Activated CD8-positive, alpha-beta memory T cell treated with anti-CD3 and anti-CD28 coated beads, Interleukin-2, amount 50 U/mL, for 48 hours (primary cell): ENCODE results near the gene TMEM88.
A peak's percentile ranks its signal among the peaks of the same experiment; 100 is the strongest.

ENCODE experiments used
- DNase-seq: peaks from one replicate; pipeline ENCODE4 v3.0.0-alpha.2; 2020

TMEM88 gene

DNA sequence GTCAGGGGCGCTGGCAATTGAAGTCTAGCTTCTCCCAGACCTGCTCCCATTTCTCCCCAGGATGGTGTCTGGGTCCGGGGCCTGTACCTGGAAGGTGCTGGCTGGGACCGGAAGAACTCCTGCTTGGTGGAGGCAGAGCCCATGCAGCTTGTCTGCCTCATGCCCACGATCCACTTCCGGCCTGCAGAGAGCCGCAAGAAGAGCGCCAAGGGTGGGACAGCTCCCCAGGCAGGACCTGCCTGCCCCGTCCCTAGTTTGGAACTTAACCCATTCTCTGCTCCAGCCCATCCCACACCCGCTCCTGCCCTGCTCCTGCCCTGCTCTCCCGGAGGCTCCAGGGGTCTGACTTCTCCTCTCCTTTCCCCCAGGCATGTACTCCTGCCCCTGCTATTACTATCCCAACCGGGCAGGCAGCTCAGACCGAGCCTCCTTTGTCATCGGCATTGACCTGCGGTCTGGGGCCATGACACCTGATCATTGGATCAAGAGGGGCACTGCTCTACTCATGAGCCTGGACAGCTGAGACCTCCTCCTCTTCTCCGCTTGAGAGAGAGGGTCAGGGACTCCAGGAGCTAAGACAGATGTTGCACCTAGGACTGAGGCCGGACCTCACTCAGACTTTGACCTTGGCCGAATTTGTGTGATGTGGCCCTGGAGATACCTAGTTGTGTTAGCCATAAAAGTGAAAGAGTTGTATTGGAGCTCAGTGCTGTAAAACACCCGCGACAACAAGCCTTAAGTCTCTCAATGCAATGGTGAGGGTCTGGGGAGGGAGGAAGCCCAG is 21.7 kb upstream of the TMEM88 start:
- no peak for DNase-seq

DNA sequence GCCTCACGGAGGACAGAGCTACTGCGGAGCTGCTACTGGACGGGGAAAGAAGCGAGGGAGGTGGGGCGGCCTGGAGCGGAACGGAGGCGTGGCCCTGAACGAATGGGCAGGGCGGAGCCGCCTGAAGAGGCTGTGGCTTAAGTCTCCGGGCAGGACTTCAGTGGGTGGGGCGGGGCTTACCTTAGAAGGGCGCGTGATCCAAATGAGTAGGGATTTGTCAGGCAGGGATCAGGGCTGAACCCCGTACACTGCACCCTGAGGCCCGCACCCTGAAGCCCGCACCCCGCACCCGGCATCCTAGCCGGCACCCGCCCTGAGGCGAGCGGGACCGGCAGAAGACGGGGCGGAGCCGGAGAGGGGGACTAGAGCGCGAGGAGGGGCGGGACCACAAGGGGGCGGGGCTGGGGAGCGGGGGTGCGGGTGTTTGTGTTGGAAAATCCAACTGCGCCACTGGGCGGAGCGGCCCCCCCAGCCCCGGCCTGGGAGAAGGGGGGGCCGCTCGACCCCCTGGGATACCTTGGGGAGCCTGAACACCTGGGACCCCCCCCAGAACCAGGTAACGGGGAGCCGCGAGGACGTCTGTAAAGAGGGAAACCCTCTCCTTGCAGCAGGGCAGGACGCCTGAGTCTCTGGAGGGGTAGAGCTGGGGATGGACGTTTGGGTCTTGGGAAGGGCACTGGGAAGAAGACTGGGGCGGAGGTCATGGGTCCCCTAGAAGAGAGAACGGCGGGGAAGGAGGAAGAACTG is 20.9 kb upstream of the TMEM88 start, which contains the start of gene KDM6B:
Gene KDM6B (plus strand): TSS at position 423 of the 747 bp plus-strand sequence. CDS start 11,338 bp downstream, outside the sequence.
- peak; percentile 88 for DNase-seq

DNA sequence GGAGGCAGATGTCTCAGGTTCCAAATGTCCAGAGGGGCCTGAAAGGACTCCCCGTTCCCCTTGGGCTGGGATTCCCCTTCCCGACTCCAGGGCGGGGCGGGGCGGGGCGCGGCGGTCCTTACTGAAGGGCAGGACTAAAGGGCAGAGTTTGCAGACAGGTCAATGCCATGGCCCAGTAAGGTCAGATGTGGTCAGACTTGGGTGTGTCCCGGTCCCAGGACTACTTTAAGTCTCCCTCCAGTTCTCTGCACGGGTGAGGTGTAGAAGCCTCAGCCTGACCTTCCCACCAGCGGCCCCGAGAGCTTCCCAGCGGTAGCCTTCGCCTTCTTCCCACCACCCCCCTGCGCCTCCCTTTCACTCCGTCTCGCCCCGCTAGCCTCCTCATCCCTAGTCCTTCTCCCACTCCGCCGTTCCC is 20.3 kb upstream of the TMEM88 start:
- DNase-seq, result no peak

DNA sequence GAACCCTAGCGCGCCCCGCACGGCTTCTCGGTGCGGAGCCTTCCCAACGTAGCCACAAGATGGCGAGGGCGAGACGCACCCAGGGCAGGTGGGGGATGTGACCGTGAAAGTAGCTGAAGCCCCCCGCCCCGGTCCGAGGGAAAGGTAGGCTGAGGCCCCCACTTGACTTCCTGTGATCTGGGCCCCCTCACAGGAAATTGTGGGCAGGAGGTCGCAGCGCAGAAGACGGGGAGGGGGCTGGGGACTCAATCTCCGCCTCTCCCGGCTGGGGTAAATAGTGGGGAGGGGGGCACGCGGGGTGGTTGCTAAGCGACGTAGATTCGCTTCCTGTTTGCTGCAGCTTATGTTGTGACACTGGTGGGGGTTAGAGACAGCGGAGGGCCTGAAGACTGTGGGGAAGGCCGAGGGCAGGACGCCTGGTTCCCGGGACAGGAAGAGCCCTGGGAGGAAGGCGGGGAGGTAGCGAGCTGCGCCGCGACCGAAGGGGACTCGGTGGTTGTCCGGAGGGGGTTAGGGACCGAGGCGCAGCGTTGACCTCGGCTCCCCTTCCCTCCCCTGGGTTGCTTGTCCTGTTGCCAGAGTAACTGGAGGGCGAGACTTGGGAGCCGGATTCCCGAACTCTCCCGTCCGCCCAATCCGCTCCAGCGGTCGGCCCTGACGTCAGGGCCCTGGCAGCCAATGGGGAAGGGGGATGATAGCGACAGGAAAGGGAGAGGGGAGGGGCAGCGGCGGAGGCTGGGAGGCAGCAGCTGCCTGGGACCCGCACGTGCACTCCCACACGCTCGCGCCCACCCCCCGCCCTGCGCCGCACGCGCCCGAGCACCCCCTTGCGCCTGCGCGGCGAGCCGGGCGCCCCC is 19.7 kb upstream of the TMEM88 start:
- DNase-seq, result peak; percentile 92

DNA sequence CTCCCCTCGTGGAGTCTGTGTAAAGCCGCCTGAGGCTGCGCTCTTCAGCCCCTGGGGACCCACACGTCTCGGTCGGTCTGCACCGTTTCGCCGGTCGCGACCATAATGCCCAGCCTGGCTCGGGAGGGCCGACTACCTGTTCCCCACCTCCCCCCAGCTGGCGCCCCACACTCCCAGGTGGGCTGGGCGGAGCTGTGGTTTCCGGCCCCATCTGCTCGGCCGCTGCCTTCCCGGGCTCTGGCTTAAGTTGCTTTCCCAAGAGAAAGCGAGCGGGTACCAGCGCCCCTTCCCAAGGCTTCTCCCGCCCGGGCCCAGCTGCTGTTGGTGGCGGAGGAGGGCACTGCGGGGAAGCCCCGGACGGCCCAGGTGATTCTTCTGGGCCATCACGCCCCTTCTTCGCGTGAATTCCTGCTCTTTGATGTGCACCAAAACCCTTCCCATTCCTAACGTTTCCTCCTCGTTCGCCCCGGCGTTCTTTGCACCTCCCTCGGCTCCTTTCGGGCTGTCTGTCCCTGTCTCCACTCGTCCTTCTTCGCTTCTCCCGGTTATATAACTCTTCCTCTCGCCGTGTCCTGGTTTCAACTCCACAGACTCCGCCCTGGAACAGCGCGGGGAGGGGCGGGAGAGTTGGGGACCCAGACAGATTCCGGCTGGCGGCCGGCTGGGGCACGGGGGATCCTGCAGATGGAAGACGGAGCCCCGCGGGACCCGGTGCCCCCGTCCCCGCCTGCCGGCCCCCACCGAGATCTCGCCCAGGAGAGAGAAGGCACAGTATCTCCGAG is 18.9 kb upstream of the TMEM88 start:
- DNase-seq, result no peak

DNA sequence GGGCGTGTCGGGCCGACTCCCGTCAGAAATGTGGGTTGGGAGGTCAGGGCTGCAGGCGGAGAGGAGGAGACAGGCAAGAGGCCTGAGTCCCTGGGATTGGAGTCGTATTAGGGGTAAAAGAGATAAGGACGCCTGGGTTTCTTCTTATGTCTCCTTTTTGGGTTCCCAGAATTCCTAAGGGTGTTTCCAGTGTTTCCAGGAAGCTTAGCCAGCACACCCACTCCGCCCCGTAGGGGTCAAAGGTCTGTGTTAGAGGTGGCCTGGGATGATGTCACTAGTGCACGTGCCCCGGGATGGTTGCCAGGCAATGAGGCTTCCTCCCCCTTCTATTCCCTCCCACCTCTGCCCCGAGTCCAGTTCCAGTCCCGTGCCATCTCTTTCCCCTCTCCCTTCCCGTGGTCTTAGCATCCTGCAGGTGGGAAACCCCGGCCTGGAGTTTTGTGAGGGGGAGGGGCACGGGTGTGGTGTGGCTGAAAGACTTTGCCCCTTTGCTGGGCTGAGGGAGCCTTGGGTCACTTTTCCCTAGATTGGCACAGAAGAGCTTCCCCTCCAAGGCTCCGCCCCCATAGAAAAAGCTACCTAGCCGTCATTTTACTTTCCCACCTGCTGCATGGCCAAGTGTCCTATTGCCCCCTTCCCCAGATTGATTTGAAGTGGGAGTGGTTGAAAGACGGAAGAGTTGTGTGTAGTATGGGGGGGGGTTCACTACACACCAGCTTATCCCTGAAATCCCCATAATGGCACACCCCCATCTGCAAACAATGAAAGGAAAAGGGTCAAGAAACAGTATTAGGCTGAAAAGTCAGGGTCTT is 18.1 kb upstream of the TMEM88 start:
- peak; percentile 80 for DNase-seq

DNA sequence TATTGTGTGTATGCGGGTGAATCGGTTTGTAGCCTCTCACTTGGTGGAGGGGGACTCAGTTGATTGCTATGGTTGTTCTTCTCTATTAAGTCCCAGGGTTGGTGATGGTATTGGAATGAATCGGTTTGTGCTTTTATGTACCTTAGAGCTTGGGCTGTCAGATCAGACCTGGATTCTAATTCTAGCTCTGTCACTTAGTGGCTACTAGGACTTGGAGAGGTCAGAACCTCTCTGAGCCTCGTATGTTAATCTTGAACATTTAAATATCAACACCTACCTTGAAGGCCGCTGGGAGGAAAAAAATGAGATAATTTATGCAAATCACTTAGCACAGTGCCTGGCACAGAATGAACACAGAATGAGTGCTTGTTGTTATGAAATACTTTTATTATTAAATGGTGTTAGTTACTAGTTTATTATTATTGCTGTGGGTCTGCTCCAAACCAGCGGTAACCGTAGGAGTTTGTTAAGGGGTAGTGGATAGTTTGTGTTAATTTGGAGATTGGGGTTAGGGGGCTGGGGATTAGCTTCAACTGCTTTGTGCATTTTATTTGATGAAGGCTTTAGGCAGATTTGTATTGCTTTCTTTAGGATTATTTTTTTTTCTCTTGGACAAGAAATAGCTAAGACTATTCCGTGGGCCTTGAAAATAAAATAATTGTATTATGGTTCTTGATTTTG is 17.3 kb upstream of the TMEM88 start:
- DNase-seq, result no peak

DNA sequence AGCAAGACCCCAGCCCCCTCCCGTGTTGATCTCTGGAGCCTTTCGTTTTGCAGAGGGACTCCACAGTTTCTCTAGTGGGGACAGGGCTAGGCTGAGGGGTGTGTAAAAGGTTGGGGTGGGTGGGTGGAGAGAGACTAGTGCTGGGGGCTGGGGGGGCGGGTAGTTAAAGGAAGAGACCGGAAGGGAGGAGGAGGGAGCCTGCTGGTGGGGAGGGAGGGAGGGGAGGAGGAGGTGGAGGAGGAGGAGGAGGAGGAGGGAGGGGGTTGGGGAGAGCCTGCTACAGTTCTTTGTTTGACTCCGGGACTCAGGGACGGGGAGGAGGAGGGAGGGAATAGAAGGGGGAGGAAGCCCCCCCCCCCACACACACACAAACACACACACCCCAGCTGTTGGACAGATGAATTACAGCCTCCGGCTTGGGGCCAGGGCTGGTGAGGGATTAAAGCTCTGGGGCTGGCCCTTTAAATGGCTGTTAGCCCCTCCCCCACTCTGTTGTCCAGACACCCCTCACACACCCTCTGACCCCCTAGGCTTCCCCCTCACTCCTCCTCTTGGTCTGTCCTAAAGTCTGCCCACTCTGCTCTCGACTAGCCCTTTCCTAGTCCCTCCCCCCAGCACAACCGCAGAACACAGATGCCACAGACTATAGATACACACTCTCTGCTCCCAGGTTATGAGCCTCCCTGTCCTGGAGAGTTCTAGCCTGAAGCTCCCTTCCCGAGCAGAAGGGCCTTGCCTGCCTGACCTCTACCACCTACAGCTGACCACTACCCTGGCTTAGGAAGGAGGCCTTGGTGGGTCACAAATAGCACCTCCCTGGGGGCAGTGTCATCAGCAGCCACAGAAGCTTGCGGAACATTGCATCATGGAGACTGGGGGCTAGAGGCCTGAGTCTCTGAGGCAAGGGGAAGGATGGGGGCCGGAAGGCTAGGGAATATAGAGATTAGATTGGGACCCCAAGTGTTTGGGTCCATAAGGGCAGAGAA is 16.5 kb upstream of the TMEM88 start:
- no peak for DNase-seq

DNA sequence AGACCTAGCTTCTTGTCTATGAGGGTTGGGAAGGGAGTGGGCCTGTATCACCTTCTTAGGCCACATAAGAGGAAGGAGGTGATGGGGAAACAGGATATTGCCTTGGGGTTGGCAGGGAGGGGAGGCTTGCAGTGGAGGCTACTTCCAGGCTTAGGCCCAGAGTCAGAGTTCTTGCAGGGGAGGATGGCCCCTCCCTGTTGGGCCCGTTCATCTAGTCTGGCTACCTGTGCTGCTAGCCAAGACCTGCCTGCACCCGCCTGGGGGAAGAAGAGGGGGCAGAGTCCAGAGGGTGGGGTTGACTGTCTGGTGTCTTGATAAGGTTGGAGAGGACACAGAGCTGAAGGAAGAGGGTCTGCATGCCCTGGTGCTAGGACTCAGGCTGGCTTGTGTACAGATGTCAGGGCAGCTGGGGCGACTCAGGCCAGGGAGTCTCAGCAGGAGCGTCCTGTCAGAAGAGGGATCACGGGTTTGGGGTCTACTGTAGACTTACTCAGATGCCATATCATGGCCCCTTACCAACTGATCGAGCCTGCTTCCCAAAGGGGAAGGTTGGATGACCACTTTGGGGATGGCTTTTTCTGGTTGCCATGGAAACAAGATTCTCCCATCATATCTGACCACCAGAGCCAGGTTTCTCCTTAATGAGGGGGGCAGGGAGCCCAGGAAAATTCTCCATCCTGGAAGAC is 15.5 kb upstream of the TMEM88 start:
- no peak for DNase-seq

DNA sequence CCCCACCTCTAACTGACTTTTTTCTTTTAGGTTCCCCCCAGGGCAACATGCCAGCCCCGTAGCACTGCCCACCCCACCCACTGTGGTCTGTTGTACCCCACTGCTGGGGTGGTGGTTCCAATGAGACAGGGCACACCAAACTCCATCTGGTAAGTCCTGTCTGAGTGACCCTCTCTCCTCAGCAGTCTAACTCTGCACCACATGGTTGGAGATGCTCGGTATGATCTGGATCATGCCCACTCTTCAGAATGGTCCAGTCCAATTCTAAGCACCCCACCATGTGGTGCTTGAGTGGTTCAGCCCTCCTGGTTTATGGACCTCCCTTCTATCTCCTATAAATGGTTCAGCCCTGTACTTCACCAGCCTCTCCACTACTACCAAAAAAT is 15.0 kb upstream of the TMEM88 start:
- no peak for DNase-seq

DNA sequence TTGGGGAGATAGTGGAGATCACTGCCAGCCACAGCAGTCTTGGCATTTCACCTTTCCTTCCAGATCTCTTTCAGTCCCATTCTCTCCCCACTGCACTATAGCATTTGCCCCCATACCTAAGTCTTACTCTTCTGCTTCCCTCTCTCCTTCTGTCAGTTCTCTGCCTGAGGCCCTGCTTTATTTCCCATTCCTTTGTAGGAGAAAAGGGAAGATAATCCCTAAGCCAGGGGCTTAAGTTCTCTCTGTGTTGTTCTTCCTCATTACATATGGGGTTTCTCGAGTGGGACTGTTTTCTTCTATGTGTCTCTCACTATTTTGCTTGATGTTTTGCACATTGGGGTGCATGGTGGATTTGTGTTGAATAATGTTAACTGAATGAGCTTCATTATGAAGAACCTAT is 14.4 kb upstream of the TMEM88 start:
- no peak for DNase-seq

DNA sequence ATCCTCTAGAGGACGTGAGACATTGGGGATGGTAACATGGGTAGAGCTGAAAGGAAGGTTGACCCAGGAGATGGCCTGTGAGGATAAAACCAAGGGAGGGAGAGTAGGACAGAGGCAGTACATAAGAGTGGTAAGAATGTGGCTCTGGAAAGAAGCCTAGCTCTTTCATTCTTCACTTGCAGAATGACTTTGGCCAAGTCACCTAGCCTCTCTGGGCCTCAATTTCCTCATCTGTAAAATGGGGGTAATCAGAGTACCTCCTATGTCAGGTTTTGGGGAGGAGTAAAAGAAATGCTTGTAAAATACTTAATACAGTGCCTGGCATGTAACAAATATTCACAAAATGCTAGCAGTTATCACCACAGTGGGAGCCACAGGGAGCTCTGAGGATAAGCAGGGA is 14.0 kb upstream of the TMEM88 start:
- DNase-seq, result no peak

DNA sequence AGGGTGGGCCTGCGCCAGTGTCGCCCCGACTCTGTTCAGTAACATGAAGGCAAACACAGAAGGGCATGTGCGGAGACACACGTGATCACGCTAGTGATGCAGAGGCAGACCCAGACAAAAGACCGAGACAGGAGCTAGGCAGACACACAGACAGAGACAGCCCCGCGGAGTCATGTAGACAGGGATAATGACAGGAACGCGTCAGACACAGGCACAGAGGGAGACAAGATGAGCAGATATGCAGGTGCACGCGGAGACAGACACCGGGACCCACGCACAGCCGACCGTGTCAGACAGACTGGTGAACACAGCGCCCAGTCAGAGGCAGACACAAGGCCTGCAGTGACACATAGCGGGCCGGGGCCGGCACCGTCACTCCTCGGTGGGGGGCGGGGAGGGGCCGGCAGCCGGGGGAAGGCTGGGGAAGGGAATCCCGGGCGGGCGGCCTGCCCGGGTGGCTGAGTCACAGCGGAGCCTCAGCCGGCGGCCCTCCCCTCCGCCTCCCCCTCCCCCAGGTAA is 13.4 kb upstream of the TMEM88 start:
- peak; percentile 93 for DNase-seq

DNA sequence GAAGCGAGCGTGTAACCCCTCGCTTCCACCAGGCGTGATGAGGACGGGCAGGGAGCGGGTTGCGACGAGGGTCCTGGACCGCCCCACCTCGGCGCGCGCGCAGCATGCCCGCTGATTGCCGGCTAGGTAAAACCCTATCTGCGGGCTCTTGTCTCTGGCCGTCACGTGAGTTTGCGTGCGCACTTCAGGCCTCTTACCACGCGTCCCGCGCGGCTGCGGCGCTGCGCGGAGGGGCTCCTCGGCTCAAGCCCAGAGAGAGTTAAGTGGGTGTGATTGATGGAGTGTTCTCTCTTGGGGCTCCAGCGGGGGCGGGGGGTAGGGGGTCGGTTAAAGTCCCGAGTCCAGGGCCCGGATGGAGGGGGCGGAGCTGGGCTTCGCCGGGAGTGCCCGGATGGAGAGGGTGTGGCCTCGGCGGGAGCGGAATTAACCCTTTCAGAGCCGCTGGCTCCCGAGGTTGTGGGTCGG is 12.9 kb upstream of the TMEM88 start:
- DNase-seq, result peak; percentile 93

DNA sequence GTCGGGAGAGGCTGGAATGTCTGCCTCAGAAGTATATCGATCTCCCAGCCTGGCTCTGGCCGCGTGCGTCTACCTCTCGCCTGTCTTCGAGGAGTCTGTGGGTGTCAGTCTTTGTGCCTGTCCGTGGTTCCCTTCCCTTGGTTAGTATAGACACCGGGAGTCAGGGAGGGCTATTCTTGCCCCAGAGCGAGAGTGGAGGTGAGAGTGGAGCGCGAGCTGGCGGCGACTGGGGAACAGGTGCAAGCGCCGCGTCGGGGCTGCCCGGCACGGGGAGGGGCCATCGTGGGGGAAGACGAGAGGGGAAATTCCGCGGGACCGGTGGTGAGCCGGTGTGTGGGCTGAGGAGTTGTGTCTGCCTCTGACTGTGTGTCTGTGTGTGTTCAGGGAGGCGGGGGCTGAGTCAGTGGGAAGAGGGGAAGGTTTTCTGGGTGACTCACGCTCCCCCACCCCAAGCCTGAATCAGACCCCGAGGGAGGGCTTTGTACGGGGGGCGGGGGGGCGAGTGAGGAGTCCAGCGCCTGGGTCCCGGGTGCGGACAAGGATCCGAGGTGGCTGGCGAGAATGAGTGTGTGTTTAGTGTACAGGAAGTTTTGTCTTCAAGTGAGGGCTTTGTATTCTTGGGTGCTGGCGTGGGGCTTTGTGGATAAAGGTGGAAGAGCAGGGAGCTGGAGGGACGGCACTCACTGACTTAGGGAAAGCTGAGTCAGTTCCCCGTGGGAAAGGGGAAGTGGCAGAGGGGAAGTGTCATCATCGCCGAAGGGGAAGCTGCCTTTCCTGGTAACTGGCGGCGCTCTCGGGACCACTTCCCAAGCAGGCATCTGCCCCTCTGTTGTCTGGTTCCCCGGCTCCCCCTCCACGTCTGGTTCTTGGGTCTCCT is 12.2 kb upstream of the TMEM88 start:
- peak; percentile 95 for DNase-seq

DNA sequence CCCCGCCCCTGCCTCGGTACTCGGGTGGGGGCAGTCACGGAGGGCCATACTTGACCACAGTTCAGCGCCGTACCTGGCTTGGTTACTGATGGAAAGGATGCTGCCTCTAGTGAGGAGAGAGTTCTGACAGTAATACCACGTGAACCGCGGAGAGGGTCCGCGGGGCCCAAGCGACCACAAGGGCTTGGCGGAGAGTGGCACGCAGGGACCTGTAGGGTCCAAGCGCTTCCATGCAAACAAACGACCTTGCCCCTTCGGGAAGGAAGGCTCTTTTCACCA is 11.7 kb upstream of the TMEM88 start:
- DNase-seq, result peak; percentile 83

DNA sequence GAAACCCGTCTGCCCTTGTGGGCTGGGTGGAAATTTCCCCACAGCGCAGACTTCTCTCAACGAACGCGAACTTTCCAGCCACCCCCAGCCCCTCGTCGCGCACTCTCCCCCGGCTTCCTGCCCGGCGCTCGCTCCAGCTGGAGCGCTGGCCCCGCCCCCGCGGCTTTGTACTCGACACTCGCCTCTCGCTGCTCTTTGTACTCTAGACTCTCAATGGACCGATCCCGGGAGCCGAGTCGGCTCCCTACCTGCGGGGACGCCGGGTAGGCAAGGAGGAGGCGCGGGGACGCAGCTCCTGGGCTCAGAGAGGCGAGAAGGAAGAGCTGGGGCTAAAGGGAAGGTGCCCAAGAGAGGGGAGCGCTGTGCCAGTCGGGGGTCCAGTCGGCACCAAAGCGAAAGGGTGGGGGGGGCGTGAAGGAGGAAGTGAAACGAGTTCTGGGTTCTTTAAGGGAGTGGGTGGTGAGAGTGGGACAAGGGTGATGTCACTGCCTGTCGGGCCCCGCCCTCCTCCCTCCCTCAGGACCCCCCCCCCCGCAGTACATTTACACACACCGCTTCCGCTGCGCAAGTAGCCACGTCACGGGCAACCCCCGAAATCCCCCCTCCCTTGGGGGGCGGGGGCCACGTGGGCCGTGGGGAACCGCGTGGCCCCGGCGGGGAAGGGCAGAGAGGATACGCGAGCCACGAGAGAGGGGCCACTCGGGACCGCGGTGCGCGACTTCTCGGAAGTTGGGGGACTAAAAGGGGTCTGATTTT is 11.2 kb upstream of the TMEM88 start:
- DNase-seq, result peak; percentile 91
